HG03060 (cell line): Measurements from ENCODE around the gene VWA2.

Experiments used
- ATAC-seq: cut with Tn5 transposase; IDR thresholded peaks from one replicate; pipeline ENCODE4 v1.9.1; 2021; ENCODE audit warnings: low read depth, moderate number of reproducible peaks; ENCODE audit not compliant: unreplicated experiment

VWA2 gene

DNA sequence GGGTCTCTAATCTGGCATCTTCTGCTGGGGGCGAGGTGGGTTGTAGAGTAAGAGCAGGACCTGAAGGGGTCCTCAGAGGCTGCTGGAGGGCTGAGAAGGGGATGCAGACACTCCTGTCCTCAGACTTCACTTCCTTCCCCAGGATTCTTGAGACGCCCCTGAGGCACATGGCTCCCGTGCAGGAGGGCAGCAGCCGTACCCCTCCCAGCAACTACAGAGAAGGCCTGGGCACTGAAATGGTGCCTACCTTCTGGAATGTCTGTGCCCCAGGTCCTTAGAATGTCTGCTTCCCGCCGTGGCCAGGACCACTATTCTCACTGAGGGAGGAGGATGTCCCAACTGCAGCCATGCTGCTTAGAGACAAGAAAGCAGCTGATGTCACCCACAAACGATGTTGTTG is 52.0 kb downstream of the VWA2 start:
- ATAC-seq: no peak

DNA sequence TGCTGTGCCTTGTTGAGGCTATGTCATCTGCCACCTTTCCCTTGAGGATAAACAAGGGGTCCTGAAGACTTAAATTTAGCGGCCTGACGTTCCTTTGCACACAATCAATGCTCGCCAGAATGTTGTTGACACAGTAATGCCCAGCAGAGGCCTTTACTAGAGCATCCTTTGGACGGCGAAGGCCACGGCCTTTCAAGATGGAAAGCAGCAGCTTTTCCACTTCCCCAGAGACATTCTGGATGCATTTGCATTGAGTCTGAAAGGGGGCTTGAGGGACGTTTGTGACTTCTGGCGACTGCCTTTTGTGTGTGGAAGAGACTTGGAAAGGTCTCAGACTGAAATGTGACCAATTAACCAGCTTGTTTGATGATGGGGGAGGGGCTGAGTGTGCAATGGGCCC is 52.5 kb downstream of the VWA2 start:
- no peak for ATAC-seq

DNA sequence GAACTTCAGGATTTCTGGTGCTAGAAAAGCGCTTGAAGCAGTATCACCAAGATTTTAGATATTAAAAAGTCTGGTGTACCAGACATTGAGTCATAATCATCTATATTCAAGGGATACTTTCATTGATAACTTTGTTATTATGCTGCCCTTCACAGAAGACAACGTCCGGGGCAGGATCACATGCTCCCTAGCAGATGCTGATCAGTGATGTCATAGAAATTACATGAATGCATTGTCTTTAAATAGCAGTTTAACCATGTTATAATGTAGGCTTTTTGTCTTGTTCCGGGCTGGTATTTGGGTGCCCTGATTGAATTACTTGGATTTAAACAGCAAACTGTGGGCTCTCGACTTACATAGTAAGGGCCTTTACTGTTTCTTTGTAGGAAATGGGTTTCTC is 54.0 kb downstream of the VWA2 start:
- ATAC-seq: no peak

DNA sequence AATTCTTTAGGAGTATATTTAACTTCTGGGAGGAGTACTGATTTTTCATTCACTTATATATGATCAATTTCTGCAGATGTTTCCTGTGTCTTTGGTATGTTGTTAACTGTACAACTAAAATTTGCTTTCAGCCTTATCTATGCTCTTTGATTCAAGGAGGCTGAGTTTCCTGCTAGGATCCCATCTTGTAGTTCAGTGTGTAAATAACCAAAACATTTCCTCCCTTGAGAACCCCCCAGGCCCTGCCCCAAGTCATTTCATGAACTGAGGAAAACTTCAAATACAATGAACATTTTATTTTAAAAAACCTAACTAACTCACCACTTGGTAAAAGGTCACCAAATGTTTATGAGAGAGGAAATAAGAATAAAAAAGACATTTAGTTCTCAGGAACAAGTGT is 55.5 kb downstream of the VWA2 start:
- ATAC-seq: no peak

DNA sequence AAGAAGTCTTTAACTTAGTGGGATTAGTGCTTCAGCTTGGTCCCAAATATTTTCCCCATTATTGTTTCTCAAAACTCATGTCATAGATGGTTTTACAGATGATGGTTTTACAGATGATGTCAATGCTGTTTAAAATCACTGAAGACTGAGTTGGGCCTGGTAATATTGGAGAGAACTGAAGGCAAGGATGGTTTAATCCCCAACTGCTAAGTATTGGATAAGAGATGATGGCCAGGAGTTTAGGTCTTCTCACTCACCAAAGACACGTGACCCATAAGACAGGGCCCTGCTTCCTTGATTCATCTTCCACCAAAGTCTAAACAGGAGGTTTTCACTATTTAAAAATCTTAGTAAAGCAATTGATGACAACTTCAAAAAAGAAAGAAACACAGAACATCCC is 56.3 kb downstream of the VWA2 start:
- no peak for ATAC-seq

GRCh38 chr10:114297136-114297705 is 58.2 kb downstream of the VWA2 start:
- no peak for ATAC-seq

DNA sequence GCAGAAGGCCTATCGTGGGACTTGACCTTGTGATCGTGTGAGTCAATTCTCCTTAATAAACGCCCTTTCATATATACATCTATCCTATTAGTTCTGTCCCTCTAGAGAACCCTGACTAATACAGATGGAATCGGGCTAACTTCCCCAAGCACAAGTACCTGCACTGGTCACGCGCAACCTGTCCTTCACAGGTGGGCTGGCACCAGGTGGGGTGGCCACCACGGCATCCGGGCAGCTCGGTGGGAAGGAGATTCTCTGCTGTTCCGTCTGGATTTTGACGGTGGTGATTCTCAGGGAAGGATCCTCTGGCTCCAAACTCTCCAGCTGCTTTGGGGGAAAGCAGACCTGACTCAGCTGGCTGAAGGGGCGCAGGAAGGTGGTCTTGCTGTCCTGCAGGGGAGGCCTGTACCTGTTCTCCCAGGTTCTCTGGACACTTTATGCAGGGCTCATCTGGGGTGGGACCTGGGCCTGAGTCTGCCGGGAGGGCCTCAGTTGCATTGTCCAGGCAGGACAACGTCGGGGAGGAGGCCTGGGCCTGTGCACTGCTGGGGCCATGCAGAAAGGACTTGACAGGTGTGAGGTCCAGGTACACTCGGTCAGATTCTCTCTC is 61.1 kb downstream of the VWA2 start:
- ATAC-seq: no peak

DNA sequence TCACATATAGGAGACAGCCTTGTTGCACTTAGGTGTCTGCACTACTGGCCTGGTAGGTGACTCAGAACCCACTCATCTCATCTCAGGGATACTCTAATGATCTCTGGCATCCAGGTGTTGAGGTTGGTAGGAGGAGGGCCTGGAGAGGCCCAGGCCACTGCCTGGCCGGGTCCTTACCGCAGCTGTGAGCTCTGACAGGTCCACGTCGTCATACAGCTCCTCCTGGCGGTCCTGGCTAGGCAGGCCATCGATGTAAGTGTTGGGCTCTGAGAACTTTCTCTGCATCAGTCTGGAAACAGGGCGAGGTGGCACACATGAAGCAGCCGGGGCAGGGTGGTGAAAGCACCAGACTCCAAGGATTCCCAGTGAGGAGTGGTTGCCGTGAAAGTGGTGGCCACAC is 62.1 kb downstream of the VWA2 start:
- no peak for ATAC-seq

- ATAC-seq: no peak
Measured at GRCh38 chr10:114301951-114302710, 63.1 kb downstream of the VWA2 start.

DNA sequence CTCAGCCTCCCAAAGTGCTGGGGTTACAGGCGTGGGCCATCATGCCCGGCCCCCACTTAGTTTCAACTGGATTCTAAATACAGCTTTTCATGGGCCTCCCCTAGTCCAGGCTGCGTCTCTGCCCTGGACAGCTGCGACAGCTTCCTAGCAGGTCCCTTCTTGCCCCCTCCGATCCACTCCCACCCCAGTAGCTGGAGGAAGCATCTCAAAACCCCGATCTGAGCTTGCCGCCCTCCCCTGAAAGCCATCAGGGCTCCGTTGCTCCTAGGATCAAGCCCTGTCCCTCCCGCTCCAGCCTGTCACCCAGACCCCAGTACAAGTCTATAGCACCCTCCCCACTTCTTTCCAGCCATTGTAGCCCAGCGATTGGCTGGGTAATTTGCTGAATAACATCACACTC is 64.5 kb downstream of the VWA2 start:
- no peak for ATAC-seq

- peak; percentile 70 for ATAC-seq
Measured at GRCh38 chr10:114304017-114304570, 65.0 kb downstream of the VWA2 start.

GRCh38 chr10:114304571-114305421 is 65.7 kb downstream of the VWA2 start:
- no peak for ATAC-seq

GRCh38 chr10:114305521-114305925 is 66.5 kb downstream of the VWA2 start:
- ATAC-seq: no peak

- ATAC-seq: no peak
Measured at GRCh38 chr10:114306116-114306973, 67.3 kb downstream of the VWA2 start.

GRCh38 chr10:114307731-114308130 is 68.7 kb downstream of the VWA2 start:
- ATAC-seq: no peak

DNA sequence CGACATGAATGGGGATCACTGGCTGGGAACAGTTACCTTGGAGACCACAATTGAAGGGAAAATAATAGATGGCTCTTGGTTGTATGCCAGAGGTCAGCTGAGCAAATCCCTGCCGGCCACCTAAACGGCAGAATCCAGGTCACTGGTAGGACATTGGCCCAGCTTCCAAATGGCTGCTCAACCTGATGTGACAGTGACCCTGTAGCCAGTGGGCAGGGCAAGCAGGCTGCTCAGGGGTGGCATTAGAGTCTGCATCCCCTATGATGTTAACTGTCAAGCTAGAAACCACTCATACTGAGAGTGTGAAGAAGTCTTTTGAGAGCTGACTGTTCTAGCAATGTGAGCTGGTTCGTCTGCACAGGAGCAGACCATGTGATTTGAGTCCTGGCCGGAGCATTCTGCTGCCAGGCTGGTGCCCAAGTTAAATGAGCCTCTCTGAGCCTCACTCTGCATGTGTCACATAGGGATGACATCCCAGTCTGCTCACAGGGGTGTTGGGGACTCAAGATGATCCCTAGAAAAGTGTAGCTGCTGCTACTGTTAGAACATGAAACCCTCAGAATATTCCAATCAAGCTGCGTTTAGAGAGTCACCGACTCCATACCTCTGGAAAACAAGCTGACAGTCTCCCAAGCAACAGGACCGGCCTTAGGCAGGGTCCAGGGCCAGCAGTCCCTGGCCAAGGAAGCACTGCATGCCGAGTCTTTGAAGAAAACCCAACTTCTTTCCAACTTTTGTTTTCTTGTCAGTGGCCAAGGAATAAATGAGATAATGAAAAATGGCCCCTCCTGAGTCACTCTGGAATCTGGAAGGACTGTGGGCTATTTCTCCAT is 69.7 kb downstream of the VWA2 start:
- no peak for ATAC-seq

- ATAC-seq: no peak
Measured at GRCh38 chr10:114309364-114309651, 70.3 kb downstream of the VWA2 start.

GRCh38 chr10:114310346-114310745 is 71.3 kb downstream of the VWA2 start:
- ATAC-seq: no peak

GRCh38 chr10:114311023-114311422 is 72.0 kb downstream of the VWA2 start:
- no peak for ATAC-seq
